B cell (primary cell): ENCODE results near the gene NCOA3. TPM values are rescaled to one million over a fixed set of nuclear protein-coding genes. Genes with fewer than 3 reads are reported as not detected.

Experiments used
- ATAC-seq: fragments of 200-7000 bp; cut with Tn5 transposase; one replicate; pipeline ENCODE4 v1.10.0; 2021; ENCODE audit warnings: low read depth, mild to moderate bottlenecking, moderate number of reproducible peaks, moderate library complexity
- CTCF ChIA-PET: fragments of 350-600 bp; sonication (Branson Sonifier 250); formaldehyde crosslinking; loops from one replicate; lab custom pipeline; 2021; ENCODE audit warnings: antibody characterized with exemption, inconsistent platforms; lab: Charles Lee
- POLR2A ChIA-PET: fragments of 350-600 bp; sonication (Branson Sonifier 250); formaldehyde crosslinking; loops from one replicate; lab custom pipeline; 2021; ENCODE audit warnings: antibody characterized with exemption; lab: Charles Lee
- DNase-seq: peaks from one replicate; pipeline ENCODE4 v3.0.0; 2013
- H2AFZ ChIP-seq: 2 replicates; pipeline ENCODE4 v1.6.1; 2012; ENCODE audit warnings: mild to moderate bottlenecking, low read depth, low read length; ENCODE audit not compliant: insufficient read depth, poor library complexity, severe bottlenecking
- H3K27ac ChIP-seq, 2 donors: 1 replicate in 1 of 2; 2 replicates in 1 of 2; pipeline ENCODE4 v1.5.1; 2012 to 2013; ENCODE audit warnings: low read length in 2 of 2, mild to moderate bottlenecking in 2 of 2, moderate library complexity in 1 of 2
- H3K27me3 ChIP-seq, 4 experiments: fragments of 200-600 bp in 1 of 4; sonication (generic) in 1 of 4; replicated peaks in 1 of 4; 1 replicate in 2 of 4; 2 replicates in 2 of 4; pipeline versions ENCODE4 v1.6.1 to v1.7.0; 2013 to 2016; ENCODE audit warnings: low read length in 3 of 4, mild to moderate bottlenecking in 2 of 4, mixed read lengths in 1 of 4, moderate library complexity in 1 of 4; ENCODE audit not compliant: insufficient read depth in 4 of 4, control insufficient read depth in 3 of 4; ENCODE audit errors: control extremely low read depth in 1 of 4
- H3K36me3 ChIP-seq, 2 experiments: replicated peaks in 1 of 2; 1 replicate in 1 of 2; 2 replicates in 1 of 2; pipeline versions ENCODE4 v1.6.1 to v1.7.1; 2013; ENCODE audit warnings: low read length in 1 of 2; ENCODE audit not compliant: insufficient read depth in 2 of 2, control insufficient read depth in 1 of 2; ENCODE audit errors: control extremely low read depth in 1 of 2, extremely low read depth in 1 of 2
- H3K4me1 ChIP-seq, 2 donors: fragments of 200-600 bp in 1 of 2; sonication (generic) in 1 of 2; 1 replicate in 1 of 2; 2 replicates in 1 of 2; pipeline versions ENCODE4 v1.5.1 to v1.6.1; 2013 to 2017; ENCODE audit warnings: low read length in 2 of 2; ENCODE audit not compliant: control insufficient read depth in 2 of 2, insufficient read depth in 2 of 2
- H3K4me2 ChIP-seq: replicated peaks from 2 replicates; pipeline ENCODE3; 2012; ENCODE audit warnings: mild to moderate bottlenecking, low read depth, low read length; ENCODE audit not compliant: poor library complexity, severe bottlenecking
- H3K4me3 ChIP-seq, 5 experiments: fragments of 200-600 bp in 1 of 5; sonication (generic) in 1 of 5; 1 replicate in 3 of 5; 2 replicates in 2 of 5; pipeline versions ENCODE4 v1.5.1 to v1.7.0; 2011 to 2016; ENCODE audit warnings: low read length in 4 of 5, mild to moderate bottlenecking in 4 of 5, low read depth in 2 of 5, control low read depth in 1 of 5, moderate library complexity in 1 of 5; ENCODE audit not compliant: insufficient read depth in 1 of 5; ENCODE audit errors: control extremely low read depth in 1 of 5, extremely low read depth in 1 of 5
- H3K79me2 ChIP-seq: fragments of 200-600 bp; sonication (generic); one replicate; pipeline ENCODE4 v1.6.0; 2016; ENCODE audit warnings: low read length; ENCODE audit not compliant: control insufficient read depth, insufficient read depth
- H3K9ac ChIP-seq: fragments of 200-600 bp; sonication (generic); 2 replicates; pipeline ENCODE4 v1.6.1; 2017; ENCODE audit warnings: mild to moderate bottlenecking, low read length, moderate library complexity
- H3K9me3 ChIP-seq, 3 donors: one replicate each; pipeline versions ENCODE4 v1.6.1 to v1.7.1; 2013; ENCODE audit warnings: low read length in 2 of 3; ENCODE audit not compliant: control insufficient read depth in 2 of 3, insufficient read depth in 1 of 3; ENCODE audit errors: control extremely low read depth in 1 of 3
- H4K20me1 ChIP-seq: 2 replicates; pipeline ENCODE4 v1.6.0; 2012; ENCODE audit warnings: mild to moderate bottlenecking, low read length; ENCODE audit not compliant: insufficient read depth, control insufficient read depth, poor library complexity, severe bottlenecking
- H3K27ac Mint-ChIP-seq: one replicate; pipeline ENCODE4 v1.8.0; 2021; ENCODE audit warnings: mixed read lengths
- H3K27me3 Mint-ChIP-seq: one replicate; pipeline ENCODE4 v1.8.0; 2021; ENCODE audit warnings: mixed read lengths
- H3K4me1 Mint-ChIP-seq: one replicate; pipeline ENCODE4 v1.8.0; 2021; ENCODE audit warnings: mixed read lengths
- H3K4me3 Mint-ChIP-seq: one replicate; pipeline ENCODE4 v1.8.0; 2021; ENCODE audit warnings: mixed read lengths
- H3K9me3 Mint-ChIP-seq: one replicate; pipeline ENCODE4 v1.8.0; 2022; ENCODE audit warnings: mixed read lengths; ENCODE audit not compliant: insufficient read depth
- EZH2 ChIP-seq: IDR thresholded peaks from 2 replicates; pipeline ENCODE4 v1.6.1; 2012; ENCODE audit warnings: borderline replicate concordance, low read depth, mild to moderate bottlenecking, moderate library complexity, low read length; ENCODE audit not compliant: insufficient read depth, poor library complexity, severe bottlenecking
- WGBS: methylation state at CpG from one replicate; pipeline ENCODE4 v1.1.5; 2013; ENCODE audit warnings: missing lambda C conversion rate; ENCODE audit not compliant: insufficient coverage; 5-methylcytosine and 5-hydroxymethylcytosine counted together
- intact Hi-C: fragments of 100-400 bp; cut with micrococcal nuclease; formaldehyde crosslinking; loops from one replicate; pipeline ENCODE4 v1.10.0; 2022
- polyA plus RNA-seq: library from polyadenylated mRNA; depleted of rRNA; stranded (reverse); fragments of >200 nt; gene quantifications from 2 replicates; pipeline ENCODE4 v1.2.3, GENCODE V29; 2012
- total RNA-seq, 2 donors: library from RNA; stranded (reverse); fragments of 120-200 nt in 1 of 2; gene quantifications; 1 replicate in 1 of 2; 2 replicates in 1 of 2; pipeline versions ENCODE4 v1.2.3 to v1.2.4, GENCODE V29; 2013 to 2022
- TF ChIP-seq, protein P1 (sequence below): fragments of 200-600 bp; IDR thresholded peaks from one replicate; pipeline ENCODE4 v1.8.0; 2022; ENCODE audit warnings: antibody characterized with exemption, mild to moderate bottlenecking

Gene NCOA3
- total and polyA plus RNA-seq, 2 donors (not counting 1 experiment from before 2014, with no cell fraction given) = 54.0 to 309 TPM

DNA sequence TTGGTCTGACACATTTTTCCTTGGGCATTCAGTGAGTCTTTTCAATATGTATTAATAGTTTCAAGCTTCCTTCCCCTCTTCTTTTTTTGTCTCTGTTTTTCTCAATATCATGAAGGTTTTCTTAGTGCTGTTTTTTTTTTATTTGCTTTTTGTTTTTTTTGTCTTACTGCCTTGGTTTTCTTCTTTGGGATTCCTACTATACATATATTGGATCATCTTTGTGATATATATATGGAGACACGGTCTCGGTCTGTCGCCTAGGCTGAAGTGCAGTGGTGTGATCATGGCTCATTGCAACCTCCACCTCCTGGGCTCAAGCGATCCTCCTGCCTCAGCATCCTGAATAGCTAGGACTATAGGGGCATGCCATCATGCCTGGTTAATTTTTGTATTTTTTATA, 43.8 kb downstream of the NCOA3 start:
- peak overlapping the region; percentile 12 for H3K4me3 Mint-ChIP-seq

More for the DNA sequence above, 43.8 kb downstream of the NCOA3 start:
- peaks cover 0 to 33% of the 10 kb centered on the region in 2 experiments for H3K36me3 ChIP-seq
- H3K4me2 ChIP-seq = peak overlapping the region; percentile 40
- WGBS = 100% methylated on average over 1 of the region's 4 CpGs
- H3K79me2 ChIP-seq = peaks cover 98% of the 10 kb centered on the region
- H4K20me1 ChIP-seq = peaks cover 79% of the 10 kb centered on the region
- no peak overlapping the region for H2AFZ ChIP-seq
- CTCF ChIA-PET = interaction anchor here (0.6 to 1.3 kb wide), 4 partner anchors 16 to 162 kb away, joined by 3 to 6 read pairs (median 4); no protein-coding TSS in a partner anchor
- DNase-seq (no peak), ATAC-seq (no peak)
- peaks cover 49 to 62% of the 10 kb centered on the region in 2 donors for H3K4me1 ChIP-seq
- no peak overlapping the region for H3K4me3 ChIP-seq
- Mint-ChIP-seq H3K9me3 (no peaks in the 10 kb centered on the region), H3K4me1 (peaks cover 68% of the 10 kb centered on the region), H3K27me3 (no peaks in the 10 kb centered on the region), H3K27ac (peak overlapping the region; percentile 11)
- peak overlapping the region in 1 of 2 donors; percentile 75 for H3K27ac ChIP-seq
- TF ChIP-seq EZH2 = no peak
- TF ChIP-seq, protein P1, sequence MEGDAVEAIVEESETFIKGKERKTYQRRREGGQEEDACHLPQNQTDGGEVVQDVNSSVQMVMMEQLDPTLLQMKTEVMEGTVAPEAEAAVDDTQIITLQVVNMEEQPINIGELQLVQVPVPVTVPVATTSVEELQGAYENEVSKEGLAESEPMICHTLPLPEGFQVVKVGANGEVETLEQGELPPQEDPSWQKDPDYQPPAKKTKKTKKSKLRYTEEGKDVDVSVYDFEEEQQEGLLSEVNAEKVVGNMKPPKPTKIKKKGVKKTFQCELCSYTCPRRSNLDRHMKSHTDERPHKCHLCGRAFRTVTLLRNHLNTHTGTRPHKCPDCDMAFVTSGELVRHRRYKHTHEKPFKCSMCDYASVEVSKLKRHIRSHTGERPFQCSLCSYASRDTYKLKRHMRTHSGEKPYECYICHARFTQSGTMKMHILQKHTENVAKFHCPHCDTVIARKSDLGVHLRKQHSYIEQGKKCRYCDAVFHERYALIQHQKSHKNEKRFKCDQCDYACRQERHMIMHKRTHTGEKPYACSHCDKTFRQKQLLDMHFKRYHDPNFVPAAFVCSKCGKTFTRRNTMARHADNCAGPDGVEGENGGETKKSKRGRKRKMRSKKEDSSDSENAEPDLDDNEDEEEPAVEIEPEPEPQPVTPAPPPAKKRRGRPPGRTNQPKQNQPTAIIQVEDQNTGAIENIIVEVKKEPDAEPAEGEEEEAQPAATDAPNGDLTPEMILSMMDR = no peak
- POLR2A ChIA-PET = interaction anchor here (0.6 to 1.1 kb wide), 2 partner anchors 10 to 18 kb away, joined by 3 read pairs; no protein-coding TSS in a partner anchor
- intact Hi-C loops = no loop called here
- H3K27me3 ChIP-seq = no peaks in the 10 kb centered on the region
- no peak overlapping the region for H3K9ac ChIP-seq
- no peaks in the 10 kb centered on the region for H3K9me3 ChIP-seq
